HG02763 (cell line): Measurements from ENCODE around the gene CCDC57.
"Not testable (repeated sequence)": the region's sequence is repeated elsewhere in the genome, so short reads cannot be mapped to it uniquely, and the experiment has no call there.

Source experiments
- ATAC-seq: cut with Tn5 transposase; IDR thresholded peaks from one replicate; pipeline ENCODE4 v1.9.1; 2021; ENCODE audit warnings: mild to moderate bottlenecking, moderate library complexity; ENCODE audit not compliant: unreplicated experiment

The CCDC57 gene, protein sequence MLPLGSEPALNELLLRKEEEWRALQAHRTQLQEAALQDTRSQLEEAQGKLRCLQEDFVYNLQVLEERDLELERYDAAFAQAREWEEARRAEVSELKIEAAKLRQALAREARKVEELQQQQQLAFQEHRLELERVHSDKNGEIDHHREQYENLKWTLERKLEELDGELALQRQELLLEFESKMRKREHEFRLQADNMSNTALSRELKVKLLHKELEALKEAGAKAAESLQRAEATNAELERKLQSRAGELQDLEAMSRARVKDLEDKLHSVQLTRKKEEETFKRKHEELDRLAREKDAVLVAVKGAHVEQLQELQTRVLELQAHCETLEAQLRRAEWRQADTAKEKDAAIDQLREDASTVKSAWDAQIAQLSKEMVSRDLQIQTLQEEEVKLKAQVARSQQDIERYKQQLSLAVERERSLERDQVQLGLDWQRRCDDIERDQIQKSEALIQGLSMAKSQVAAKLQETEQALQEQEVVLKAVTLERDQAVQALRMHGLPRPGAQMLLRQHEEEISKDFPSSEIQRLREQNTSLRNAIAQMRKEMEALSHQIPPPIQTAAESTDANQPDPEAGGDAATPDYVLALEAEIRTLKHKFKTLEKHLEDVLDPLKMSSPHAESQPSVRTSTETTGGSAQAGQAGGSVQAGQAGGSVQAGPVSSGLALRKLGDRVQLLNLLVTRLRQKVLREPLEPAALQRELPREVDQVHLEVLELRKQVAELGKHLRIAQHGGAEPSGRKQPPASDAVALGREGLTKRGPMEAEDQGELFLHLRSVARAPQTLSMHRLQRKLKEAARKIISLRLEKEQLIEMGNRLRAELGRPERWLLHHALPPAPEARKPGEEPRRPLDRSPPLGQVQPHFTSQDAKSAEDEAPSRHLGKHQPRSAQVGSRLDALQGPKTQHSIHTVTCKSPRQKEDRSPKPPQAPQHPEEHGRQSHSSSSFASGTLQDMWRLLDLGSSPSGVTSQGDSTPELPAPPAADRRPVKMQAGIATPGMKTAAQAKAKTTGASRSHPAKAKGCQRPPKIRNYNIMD

DNA sequence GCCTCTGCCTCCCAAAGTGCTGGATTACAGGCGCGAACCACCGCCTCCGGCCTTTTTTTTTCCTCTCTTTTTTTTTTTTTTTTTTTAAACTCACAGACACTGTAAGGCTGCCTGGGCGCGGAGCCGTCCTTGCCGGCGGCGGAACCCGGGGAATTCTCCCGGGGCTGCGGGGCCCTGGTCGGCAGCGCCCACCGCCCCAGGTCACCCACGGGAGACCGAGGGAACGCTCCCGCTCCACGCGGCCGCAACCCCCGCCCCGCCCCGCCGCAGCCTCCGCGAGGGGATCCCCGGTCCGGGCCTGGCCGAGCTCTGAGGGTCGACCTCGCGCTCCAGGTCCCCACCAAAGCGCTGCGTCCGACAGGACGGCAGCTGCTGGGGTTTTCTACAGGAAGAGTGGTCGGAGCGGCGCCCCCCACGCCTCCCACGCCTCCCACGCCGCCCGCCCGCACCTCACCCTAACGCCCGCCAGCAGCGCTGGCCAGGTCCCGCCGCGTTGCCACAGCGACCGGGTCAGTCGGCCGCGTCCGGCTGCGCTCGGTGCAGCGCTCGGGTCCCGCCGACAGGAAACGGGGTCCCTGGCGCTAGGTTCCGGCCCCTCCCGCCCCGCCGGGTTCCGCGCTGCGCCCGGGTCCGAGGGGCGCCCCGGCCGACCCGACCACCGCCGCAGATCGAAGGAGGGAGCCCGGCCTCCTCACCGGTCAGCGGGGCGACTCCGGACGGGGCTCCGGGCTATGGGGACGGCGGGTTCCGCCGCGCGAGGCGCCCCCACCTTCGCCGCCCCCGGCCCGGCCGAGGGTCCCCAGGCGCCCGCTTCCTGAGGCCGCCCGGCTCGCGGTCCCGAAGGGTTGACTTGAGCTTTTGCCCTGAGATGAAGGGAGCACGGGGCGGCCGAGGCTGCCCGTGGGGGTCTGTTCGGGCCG lies at the start of gene CCDC57:
Gene CCDC57, minus strand, starts transcription at position 512 of the 920 bp plus-strand sequence. CDS start 10,898 bp downstream, outside the sequence.
- ATAC-seq = peak; percentile 63

- ATAC-seq = no peak
These were observed 49.7 kb upstream of the CCDC57 start for GRCh38 chr17:82262344-82262743.

DNA sequence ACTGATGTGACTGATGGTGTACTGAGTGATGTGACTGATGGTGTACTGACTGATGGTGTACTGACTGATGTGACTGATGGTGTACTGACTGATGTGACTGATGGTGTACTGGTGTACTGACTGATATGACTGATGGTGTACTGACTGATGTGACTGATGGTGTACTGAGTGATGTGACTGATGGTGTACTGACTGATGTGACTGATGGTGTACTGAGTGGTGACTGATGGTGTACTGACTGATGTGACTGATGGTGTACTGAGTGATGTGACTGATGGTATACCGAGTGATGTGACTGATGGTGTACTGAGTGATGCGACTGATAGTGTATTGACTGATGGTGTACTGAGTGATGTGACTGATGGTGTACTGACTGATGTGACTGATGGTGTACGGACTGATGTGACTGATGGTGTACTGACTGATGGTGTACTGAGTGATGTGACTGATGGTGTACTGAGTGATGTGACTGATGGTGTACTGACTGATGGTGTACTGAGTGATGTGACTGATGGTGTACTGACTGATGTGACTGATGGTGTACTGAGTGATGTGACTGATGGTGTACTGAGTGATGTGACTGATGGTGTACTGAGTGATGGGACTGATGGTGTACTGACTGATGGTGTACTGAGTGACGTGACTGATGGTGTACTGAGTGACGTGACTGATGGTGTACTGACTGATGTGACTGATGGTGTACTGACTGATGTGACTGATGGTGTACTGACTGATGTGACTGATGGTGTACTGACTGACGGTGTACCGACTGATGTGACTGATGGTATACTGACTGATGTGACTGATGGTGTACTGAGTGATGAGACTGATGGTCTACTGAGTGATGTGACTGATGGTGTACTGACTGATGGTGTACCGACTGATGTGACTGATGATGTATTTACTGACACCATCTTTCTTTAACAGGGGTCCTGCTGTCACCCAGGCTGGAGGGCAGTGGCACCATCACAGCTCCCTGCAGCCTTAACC lies 47.6 kb upstream of the CCDC57 start:
- ATAC-seq = not testable (repeated sequence)

DNA sequence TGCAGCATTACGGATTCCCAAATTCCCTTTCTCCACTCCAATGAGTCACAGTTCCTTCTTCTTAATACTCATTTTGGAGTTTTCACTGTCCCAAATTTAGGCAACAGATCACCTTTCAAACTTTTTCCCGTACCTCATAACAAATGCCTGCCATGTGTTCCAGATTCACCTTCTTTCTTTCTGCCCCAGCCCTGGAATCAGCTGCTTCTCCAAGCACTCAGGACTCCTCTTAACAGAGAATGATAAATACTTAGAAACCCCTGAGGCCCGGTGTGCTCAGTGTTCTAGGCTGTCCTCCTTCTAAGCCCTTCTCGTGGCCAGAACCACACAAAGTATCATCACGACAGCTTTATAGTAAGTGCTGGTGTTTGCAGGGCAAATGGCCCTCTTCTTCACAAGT lies 45.9 kb upstream of the CCDC57 start:
- ATAC-seq = no peak

GRCh38 chr17:82257473-82257872 lies 44.8 kb upstream of the CCDC57 start:
- no peak for ATAC-seq

DNA sequence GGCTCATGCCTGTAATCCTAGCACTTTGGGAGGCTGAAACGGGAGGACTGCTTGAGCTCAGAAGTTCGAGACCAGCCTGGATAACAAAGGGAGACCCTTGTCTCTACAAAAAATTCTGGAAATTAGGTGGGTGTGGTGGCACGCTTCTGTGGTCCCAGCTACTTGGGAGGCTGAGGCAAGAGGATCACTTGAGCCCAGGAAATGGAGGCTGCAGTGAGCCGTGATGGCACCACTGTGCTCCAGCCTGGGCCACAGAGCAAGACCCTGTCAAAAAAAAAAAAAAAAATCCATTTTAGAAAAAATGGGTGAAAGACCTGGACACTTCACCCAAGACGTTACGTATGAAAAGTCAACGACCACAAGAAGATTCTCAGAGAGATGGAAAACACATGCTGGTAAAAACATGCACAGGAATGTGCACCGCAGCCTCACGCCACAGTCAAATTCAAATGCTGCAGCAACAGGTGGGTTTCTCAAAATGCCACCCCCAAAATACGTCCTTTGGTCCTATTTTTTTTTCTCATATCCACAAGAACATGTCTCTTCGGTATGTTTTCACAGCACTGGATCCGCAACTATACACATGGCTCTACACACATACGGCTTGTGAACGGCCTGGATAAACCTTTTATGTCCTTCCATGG lies 43.7 kb upstream of the CCDC57 start:
- ATAC-seq = no peak

DNA sequence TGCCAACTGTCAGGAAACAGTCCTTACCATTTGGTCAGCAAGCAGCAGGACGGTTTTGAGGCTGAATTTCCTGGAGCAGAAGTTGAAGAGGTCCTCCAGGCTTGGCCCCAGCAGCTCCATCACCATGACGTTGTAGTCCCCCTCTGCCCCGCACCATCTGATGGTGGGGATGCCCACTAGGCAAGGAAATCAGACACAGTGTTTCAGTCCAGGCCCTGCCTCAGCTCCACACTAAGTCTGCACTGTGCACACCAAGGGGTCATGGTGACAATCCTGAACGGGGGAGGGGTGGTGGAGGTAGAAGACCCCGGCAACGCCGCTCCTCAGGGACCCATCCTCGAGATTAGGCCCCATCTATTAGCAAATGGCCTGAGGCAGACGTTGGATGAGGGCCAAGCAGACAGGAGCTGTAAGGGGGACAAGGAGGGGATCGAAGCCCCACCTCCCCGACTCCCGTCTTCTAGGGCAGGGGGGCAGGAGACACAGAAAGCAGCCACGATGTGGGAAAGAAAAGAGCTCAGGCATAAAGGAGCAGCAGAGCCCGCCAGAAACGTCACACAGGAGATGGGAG lies 42.8 kb upstream of the CCDC57 start:
- no peak for ATAC-seq

DNA sequence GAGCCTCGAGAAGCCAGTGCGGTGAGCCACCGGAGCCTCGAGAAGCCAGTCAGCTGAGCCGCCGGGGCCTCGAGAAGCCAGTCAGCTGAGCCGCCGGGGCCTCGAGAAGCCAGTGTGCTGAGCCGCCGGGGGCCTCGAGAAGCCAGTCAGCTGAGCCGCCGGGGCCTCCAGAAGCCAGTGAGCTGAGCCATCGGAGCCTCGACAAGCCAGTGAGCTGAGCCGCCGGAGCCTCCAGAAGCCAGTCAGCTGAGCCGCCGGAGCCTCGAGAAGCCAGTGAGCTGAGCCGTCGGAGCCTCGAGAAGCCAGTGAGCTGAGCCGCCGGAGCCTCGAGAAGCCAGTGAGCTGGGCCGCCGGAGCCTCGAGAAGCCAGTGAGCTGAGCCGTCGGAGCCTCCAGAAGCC lies 42.1 kb upstream of the CCDC57 start:
- ATAC-seq = not testable (repeated sequence)

- not testable (repeated sequence) for ATAC-seq
These were observed 41.5 kb upstream of the CCDC57 start for GRCh38 chr17:82254096-82254495.

- no peak for ATAC-seq
These were observed 40.5 kb upstream of the CCDC57 start for GRCh38 chr17:82253179-82253544.

DNA sequence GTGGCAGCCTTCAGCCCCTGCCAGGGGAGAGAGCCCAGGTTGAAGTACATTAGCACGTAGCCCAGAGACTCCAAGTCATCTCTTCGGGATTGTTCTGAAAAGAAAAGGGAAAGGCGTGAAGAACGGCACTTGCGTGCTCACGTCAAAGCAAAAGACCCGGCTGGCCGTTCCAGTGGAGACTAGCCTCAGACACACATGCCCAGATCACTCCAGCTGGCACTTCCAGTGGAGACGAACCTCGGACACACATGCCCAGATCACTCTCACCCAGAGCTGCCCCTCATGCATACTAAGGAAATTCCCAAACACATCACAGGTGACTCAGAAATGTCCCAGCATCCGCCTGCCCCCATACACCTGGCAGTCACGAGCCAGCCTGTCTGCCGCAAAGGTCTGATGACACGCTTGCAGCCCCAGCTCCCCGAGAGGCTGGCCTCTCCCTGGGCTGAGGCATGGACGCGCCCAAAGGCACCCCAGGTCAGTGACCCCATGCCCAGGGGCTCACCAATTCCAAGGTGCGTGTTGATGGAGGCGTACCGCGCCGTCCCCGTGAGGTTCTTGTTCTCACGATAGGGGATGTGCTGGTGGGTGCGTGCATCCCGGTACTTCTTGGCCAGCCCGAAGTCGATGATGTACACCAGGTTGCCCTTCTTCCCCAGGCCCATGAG lies 40.0 kb upstream of the CCDC57 start:
- no peak for ATAC-seq

- no peak for ATAC-seq
These were observed 38.3 kb upstream of the CCDC57 start for GRCh38 chr17:82250868-82251500.

DNA sequence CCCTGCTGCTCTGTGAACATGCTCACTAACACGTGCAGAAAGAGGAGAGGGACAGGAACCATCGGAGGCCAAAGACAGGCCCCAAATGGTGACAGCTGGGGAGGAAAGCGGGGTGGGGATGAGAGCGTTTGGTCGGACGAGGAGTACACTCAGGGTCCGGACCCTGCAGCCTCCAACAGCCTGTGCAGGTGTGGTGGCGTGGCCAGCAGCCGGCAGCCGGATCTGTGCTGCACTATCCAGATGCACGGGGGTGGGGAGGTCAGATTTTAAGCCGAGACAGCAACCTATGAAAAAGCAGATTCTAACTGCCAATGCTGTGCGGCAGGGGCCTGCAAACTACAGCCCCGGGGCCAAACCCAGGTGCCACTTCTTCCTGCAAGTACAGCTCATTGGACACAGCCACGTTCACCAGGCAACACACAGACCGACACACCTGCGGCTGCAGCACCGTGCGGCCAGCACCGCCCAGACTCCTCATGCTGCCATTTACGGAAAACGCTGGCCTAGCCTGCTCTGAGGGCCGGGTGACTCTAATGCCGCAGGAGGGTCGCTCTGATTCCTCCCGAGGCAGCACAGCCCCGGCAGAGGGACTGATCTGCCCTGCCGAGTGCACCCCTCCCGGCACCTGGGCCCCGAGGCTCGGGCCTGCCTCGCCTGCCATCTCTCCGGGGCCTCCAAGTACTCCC lies 37.4 kb upstream of the CCDC57 start:
- no peak for ATAC-seq

GRCh38 chr17:82248815-82249674 lies 36.4 kb upstream of the CCDC57 start:
- ATAC-seq = no peak

- ATAC-seq = no peak
These were observed 35.4 kb upstream of the CCDC57 start for GRCh38 chr17:82247856-82248671.
